ENCODE measurements around the gene FLT4. TPM values are rescaled to one million over a fixed set of nuclear protein-coding genes. Genes with fewer than 3 reads are reported as not detected.
A peak's percentile ranks its signal among the peaks of the same experiment; 100 is the strongest.

FLT4 gene
- total and polyA plus RNA-seq, 2 experiments from 2014 or later, result 3.9 to 9.0 TPM

- no peak overlapping the region for H3K27ac ChIP-seq
- peak; percentile 62 for TF ChIP-seq CTCF (IDR thresholded peaks at IDR 0.05; ENCODE audit: low read depth, low read length)
Measured at GRCh38 chr5:180670586-180671359, 21.4 kb upstream of the FLT4 start.

GRCh38 chr5:180670157-180670556 is 20.8 kb upstream of the FLT4 start:
- TF ChIP-seq CTCF (IDR thresholded peaks at IDR 0.05; ENCODE audit: low read depth, low read length), result no peak
- H3K36me3 ChIP-seq, result no peaks in the 10 kb centered on the region
- no peaks in the 10 kb centered on the region for H3K9me3 ChIP-seq (ENCODE audit: low read depth)
- no peak overlapping the region for H3K4me3 ChIP-seq
- DNase-seq (ENCODE audit: low read depth in 1 of 2, low spot score in 1 of 2), result no peak
- peaks cover 43% of the 10 kb centered on the region for H3K27me3 ChIP-seq
- no peaks in the 10 kb centered on the region for H3K4me1 ChIP-seq (ENCODE audit: low read depth)
- H3K27ac ChIP-seq, result no peak overlapping the region

More at GRCh38 chr5:180670586-180671359, 21.4 kb upstream of the FLT4 start:
- Histone ChIP-seq H3K9me3 (ENCODE audit: low read depth) (no peaks in the 10 kb centered on the region), H3K4me3 (no peak overlapping the region), H3K4me1 (ENCODE audit: low read depth) (no peaks in the 10 kb centered on the region), H3K36me3 (no peaks in the 10 kb centered on the region), H3K27me3 (peaks cover 50% of the 10 kb centered on the region)
- DNase-seq (ENCODE audit: low read depth in 1 of 2, low spot score in 1 of 2), result peak; percentile 58 to 76

GRCh38 chr5:180669661-180670060 is 20.3 kb upstream of the FLT4 start:
- Histone ChIP-seq H3K36me3 (no peaks in the 10 kb centered on the region), H3K27me3 (peaks cover 38% of the 10 kb centered on the region), H3K27ac (no peak overlapping the region), H3K9me3 (ENCODE audit: low read depth) (no peaks in the 10 kb centered on the region), H3K4me3 (no peak overlapping the region), H3K4me1 (ENCODE audit: low read depth) (no peaks in the 10 kb centered on the region)
- DNase-seq (ENCODE audit: low read depth in 1 of 2, low spot score in 1 of 2), result no peak
- TF ChIP-seq CTCF (IDR thresholded peaks at IDR 0.05; ENCODE audit: low read depth, low read length), result no peak

GRCh38 chr5:180668835-180669596 is 19.6 kb upstream of the FLT4 start:
- H3K4me1 ChIP-seq (ENCODE audit: low read depth), result no peaks in the 10 kb centered on the region
- H3K36me3 ChIP-seq, result no peaks in the 10 kb centered on the region
- TF ChIP-seq CTCF (IDR thresholded peaks at IDR 0.05; ENCODE audit: low read depth, low read length), result no peak
- no peak overlapping the region for H3K4me3 ChIP-seq
- no peak overlapping the region for H3K27ac ChIP-seq
- no peaks in the 10 kb centered on the region for H3K9me3 ChIP-seq (ENCODE audit: low read depth)
- H3K27me3 ChIP-seq, result peaks cover 32% of the 10 kb centered on the region
- DNase-seq (ENCODE audit: low read depth in 1 of 2, low spot score in 1 of 2), result no peak

GRCh38 chr5:180666812-180667211 is 17.4 kb upstream of the FLT4 start:
- no peak for DNase-seq (ENCODE audit: low read depth in 1 of 2, low spot score in 1 of 2)
- Histone ChIP-seq H3K27me3 (peaks cover 15% of the 10 kb centered on the region), H3K4me1 (ENCODE audit: low read depth) (no peaks in the 10 kb centered on the region), H3K36me3 (no peaks in the 10 kb centered on the region), H3K27ac (no peak overlapping the region), H3K9me3 (ENCODE audit: low read depth) (no peaks in the 10 kb centered on the region), H3K4me3 (no peak overlapping the region)
- TF ChIP-seq CTCF (IDR thresholded peaks at IDR 0.05; ENCODE audit: low read depth, low read length), result no peak
